NCI-H526 (cell line): ENCODE results near the gene CHST13.
A peak's percentile ranks its signal among the peaks of the same experiment; 100 is the strongest.
"Not testable (repeated sequence)": the region's sequence is repeated elsewhere in the genome, so short reads cannot be mapped to it uniquely, and the experiment has no call there.

Experiments used
- DNase-seq, 2 experiments: peaks; one replicate each; lab custom pipeline; 2025; lab: John Stamatoyannopoulos, UW

CHST13 gene

DNA sequence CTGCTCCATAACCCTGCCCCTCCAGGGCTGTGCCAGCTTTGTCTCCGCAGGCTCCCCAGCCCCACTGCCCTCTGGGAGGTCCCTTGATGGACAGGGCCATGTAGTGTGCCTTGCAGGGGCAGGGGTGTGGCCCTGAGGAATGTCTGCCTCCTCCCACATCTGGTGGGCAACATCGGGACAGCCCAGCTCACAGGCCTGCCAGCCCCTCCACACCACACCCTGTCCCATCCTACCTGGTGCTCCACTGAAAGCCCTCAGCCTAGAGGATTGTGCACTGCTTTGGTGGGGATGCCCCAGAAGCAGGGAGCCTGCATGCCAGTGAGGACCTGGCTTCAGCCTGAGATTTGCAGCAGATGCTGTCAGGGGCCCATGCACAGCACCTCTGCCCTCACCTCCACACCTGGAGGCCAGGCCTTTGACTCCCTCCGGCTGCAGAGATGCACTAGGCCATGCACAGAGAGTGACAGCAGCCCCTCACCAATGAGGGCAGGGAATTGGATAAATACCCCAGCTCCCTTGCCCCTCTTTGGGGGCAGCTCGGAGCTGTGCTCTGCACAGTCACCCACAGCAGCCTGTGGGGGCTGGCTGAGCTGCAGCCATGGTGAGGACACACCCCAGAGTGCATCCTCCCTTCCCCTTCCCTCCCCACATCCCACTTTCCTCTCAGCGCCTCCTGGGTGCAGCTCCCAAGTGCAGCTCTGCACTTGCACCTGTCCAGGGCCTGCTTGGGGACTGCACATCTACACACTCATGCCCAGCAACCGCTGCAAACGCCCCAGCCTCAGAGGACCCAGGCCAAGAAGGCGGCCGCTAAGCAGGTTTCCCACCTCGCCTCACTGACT lies 32.1 kb downstream of the CHST13 start:
- no peak for DNase-seq

DNA sequence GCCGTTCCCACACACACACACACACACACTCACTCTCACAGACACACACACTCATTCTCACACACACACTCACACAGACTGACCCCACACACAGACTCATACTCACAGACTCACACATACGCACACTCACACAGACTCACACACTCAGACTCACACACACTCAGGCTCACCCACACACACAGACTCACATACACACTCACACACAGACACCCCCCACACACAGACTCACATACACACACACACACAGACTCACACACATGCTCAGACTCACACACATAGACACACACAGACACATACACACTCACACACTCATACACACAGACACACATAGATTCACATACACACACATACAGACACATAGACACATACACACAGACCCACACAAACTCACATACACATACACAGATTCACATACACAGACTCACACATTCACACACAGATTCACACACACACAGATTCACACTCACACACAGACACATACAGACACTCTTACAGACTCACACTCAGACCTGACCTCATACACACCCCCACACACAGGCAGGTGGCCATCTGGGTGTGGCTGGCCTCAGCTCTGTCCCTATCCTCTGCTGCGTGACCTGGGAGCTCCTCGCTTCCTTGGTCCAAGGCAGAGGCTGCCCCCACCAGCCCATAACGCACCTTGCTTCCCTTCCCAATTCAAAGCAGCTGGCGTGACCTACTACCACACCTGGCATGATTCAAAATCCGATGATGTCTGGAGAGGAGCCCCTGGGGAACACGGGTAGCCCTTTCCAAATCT lies 32.9 kb downstream of the CHST13 start:
- DNase-seq, result no peak

DNA sequence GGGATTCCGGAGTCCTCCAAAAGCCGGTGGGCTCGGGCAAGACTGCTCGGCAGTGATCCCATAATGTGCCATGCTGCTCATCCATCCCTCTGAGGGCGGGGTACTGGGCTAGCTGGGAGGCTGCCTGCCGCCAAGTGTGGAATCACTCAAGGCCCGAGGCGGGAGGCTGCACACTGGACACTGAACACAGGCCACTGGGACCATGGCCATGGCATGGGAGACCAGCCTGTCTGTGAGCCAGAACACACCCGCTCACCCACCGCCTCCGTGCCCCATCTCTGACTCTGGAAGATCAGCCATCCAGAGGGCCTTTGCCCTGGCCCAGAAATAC lies 33.4 kb downstream of the CHST13 start:
- no peak for DNase-seq

DNA sequence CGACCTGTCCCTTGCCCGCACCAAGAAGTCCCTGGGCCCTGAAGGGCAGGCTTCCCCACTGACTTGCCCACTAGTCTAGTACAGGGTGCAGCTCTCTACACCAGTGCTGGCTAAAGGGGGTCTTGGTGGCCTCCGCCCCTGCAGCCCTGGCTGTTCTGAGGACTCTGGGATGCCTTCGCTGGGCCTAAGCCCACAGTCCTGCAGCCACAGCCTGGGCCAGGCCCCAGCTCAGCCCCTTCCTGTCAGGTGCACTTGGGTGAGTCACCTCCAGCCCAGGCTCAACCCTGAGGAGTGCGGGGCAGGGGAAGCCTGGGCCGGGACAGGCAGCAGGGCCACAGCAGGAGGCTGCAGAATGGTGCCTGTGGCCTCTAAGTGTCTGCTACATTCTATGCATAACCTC lies 33.8 kb downstream of the CHST13 start:
- DNase-seq, result no peak

DNA sequence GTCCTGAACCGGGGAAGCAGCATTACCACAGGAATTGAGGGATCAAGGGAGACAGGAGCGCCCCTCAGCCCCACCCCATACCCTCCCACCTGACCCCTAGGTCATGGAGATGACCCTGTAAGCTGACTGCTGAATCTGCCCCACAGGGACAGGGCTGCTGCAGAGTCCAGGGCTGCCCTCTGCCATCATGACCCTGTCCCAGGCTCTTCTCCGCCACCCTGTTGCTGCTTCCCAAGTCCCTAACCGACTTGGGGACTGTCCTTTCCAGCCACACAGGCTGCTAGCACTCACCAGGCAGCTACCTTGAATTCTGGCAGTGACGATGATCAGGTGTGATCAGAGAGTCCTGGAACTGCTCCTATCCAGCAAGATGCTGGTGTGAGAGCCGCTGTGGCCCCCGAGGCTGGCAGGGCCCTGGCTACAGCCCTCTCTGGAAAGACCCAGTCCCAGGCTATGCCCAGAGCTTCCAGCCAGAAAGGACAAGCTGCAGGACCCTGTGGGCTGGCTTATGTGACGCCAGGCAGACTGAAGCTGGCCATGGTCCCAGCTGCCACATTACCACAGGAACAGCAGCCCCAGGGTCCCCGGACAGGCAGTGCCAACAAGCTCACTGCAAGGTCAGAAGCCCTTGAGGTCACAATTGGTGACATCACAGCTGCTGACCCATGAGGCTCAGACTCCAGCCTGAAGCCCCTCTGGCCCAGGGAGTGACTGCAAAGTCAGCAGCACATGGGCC lies 34.5 kb downstream of the CHST13 start, which contains the start of gene C3orf22:
C3orf22 (minus strand) TSS at position 597 of the 736 bp plus-strand sequence. CDS start 5,542 bp downstream, outside the sequence.
- DNase-seq, result no peak

DNA sequence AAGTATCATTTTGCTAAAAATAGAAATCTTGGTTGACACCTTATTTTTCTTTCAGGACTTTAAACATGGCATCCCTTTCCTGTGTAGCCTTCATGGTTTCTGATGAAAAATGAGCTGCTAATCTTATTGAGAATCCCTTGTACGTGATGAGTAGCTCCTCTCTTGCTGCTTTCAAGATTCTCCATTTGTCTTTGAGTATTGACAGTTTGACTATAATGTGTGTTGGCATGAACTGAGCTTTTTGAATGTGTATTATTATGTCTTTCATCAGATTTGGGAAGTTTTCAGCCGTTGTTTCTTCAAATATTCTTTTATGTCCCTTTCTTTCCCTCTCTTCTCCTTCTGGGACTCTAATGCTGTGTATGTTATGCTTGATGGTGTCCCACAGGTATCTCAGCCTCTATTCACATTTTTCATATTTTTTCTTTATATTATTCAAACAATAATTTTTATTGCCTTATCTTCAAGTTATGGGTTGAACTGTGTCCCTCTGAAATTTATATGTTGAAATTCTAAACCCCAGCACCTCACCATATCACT lies 38.9 kb downstream of the CHST13 start:
- DNase-seq, result no peak

DNA sequence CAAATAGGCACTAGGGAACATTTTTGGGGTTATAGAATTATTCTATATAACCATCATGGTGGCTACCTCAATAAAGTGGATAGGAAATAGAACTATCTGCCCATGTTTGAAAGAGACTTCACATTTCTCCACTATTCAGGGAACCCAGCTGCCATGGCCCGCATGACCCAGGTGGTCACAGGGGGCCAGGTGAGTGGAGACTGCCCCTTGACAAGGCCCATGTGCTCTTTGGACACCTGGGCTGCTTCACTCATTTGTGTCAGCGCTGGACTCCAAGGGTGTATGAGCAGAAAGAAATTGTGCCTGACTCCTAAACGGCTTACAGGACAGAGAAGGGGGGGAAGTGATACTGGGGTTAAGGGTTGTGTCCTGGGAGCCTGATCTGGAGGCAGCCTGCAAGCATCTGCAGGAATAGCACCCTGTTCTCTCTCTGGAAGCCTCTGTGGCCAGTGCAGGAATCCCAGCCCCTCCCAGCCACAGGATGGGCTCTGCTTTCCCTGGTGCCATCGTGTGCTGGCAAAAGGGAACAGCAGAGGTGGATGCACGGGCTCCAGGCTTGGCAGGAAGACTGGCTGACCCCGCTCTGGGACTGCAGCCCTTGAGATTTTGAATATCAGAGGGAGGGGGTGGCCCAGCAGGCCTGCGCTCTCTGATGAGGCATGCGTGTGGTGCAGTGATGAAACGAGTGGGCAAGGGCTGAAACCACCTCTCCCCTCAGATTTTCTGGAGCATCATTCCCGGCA lies 43.9 kb downstream of the CHST13 start:
- DNase-seq, result peak; percentile 14 to 61

DNA sequence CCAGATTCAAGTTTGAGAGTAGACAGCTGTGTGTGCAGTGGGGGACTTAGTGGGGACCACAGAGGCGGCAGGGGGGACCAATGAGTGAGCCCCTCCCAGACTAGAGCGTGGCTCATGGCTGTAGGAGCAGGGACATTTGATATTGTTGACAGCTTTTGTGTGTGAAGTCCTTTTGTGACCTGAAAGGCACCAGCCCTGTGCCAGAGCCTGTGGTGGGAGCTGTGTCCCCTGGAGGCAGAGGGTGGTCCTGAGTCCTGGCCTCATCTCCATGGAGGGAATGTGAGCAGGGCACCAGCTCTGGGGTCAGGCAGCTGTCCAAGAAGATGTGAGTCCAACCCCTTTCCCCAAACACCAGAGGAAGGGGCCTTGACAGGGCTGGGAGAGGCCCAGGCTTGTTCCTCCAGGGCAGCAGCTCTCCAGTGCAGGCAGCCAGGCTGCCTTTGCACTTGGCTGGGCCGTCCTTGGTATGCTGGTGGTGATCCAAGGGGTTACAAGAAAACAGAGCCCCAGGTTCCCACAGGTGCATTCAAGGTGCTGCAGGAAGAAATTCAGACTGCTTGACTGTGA lies 44.9 kb downstream of the CHST13 start:
- DNase-seq, result no peak

DNA sequence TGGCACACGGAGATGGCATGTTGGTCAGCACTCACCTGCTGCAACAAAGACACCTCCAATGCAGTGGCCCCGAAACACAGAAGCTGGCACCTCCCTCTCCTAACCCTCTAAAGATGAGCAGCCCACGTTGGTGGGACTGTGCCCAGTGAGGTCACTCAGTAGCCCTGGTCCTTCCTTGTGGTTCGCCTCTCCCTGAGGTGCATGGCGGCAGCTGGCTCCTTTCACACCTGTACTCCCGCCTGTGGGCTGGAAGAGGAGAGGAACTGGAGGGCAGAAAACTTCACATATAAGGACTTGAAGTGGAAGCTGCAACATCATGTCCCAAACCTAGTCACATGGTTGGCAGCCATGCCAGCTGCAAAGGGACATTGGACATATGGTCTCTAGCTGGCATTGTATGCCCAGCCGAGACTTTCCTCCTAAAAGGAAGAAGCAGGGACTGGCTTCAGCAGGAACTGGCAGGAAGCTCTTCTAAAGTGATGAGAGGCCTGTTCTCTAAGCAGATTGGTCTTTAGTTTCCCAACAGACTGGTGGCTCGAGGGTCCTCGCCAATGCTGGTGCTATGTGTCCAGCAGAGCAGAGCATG lies 45.5 kb downstream of the CHST13 start:
- no peak for DNase-seq

DNA sequence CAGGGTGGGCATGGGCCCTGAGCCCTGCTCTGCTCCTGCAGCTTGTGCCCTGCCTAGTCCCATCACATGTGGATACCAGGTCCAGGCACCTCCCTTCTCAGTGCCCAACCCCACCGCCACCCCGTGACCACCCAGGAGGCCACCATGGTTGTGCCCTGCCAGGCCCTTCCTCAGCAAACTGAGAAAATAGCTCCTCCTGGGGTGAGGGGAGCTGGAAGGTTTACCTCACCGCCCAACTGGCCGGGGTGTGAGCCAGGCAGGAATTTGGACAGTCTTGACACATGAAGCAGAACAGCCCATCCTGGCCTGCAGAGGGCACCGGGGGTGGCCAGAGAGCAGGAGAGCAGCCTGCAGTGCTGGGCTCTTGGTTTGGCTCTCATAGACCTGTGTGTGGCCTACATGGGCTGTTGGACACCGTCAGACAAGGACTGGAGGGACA lies 46.2 kb downstream of the CHST13 start:
- no peak for DNase-seq

DNA sequence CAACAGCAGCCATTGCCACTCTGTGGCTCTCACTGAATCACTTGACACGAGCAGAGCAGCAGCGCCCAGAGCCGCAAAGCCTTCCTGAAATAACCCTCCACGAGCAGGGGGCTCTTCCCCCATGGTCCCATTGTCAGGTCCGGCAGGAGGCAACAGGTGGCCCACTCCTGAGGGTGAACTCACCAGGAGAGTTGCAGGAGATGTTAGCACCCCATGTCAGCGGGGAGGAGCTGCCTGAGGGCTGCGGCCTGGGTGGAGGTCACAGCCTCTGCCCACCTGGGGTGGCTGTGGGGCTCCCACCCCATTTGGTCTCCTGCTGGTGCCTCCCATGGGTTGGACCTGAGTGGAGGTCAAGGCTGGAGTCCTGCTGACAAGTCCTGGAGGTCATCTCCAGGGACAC lies 47.1 kb downstream of the CHST13 start:
- no peak for DNase-seq

DNA sequence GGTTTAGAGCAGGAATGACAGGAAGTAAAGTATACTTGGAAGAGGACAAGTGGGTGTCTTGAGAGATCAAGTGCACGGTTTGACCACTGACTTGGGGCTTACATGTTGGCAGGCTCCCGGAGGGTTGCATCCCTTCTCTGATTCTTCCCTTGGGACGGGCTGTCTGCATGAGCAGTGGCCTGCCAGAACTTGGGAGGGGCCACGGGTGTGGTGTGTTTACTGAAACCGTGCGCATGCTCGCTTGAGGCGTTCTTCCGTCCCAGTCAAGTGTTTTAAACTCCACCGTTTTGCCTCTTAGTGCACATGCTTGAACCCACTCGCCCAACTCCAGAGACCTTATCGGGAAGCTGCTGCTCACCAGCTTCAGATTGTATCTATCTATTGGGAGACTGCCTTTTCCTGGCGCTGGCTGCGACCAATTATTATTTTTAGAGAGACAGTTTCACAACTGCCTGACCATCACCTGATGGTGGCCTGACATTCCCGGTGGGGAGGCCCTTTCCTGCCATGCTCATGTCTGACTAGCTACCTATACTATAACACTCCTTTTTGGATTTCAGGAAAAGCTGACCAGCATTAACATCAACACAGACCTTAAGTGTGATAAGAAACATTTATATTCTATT lies 49.6 kb downstream of the CHST13 start:
- DNase-seq, result peak; percentile 72 to 88

DNA sequence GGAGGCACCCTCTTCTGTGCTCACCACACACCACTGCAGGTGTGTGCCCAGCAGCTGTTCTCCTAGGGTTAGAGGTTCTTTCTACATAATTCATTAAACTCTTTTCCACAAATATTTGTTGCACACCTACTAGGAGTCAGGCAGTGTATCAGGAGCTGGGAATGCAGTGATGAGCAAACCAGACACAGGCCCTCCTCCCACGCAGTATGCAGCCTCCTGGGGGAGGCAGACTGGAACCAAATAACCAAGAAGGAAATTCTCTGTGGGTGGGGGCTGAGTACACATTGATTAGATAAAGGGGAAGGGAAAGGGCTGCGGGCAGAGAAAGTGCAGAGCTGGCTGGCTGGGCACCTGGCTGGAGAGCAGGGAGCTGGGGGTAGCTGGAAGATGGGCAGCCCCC lies 53.3 kb downstream of the CHST13 start:
- DNase-seq, result no peak

DNA sequence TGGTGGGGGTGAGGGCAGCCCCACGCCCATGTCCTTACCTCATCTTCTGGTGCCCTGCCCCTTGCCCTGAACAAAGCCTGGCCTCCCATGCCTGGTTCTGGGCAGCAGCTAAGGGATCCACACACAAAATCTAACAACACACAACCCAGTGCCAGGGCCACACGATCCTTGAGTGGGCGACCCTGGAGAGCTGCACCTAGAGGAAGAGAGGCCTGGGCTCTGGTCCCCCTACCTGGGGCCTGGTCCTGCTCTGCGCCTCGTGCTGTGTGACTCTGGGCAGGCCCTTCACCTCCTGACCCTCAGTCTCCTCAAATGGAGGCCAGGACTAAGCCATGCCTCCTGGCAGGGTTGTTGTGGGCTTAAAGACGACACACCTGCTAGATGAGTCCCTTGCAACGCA lies 54.7 kb downstream of the CHST13 start:
- DNase-seq, result no peak

DNA sequence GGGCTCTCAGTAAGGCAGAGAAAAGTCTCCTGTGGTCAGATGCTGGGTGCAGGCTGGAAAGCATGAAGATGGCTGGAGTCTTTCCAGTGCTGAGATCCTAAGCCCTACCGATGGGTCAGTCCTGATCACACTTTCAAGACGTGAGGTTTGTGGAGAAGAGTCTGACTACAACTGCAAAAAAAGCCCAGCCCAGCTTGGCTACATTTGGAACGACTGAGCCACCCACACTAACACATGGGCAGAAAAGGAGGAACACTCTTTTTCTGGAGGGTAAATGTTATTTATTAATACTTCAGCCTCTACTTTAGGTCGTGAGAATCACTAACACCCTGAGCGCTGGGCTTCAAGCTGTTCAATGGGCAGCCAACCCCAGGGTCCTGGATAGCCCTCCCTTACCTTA lies 56.8 kb downstream of the CHST13 start:
- DNase-seq, result no peak

DNA sequence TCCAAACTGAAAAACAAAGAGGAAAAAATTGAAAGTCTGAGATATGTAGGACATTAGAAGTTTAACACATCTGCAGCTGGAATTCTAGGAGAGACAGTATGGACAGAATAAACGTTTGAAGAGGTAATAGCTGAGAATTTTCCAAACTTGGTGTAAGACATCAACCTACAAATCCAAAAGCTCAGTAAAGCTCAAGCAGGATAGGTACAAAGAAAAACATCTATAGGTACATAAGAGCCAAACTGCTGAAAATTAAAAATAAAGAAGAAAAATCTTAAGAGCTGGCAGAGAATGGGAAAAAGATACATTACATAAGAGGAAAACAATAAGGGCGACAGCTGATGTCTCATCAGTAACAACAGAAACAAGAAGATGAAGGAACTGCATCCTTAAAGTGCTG lies 57.6 kb downstream of the CHST13 start:
- no peak for DNase-seq

DNA sequence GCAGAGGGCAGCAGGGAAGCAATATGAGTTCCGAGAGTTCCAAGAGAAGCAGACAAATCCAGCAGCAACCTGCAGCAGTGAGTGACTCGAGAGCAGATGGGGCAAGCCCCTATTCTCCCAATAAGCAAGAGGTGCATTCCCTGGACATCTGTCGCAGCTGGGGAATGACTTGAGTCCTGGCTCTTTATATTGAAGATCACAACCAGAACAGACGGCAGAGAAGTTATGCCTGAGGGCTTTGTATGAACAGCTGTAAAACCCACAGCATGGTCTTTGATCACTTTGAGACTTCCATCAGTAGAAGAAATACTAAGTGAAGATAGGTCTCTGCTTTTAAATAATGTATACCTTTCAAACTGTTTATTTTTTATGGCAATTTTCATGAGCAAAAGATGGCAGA lies 58.4 kb downstream of the CHST13 start:
- no peak for DNase-seq

DNA sequence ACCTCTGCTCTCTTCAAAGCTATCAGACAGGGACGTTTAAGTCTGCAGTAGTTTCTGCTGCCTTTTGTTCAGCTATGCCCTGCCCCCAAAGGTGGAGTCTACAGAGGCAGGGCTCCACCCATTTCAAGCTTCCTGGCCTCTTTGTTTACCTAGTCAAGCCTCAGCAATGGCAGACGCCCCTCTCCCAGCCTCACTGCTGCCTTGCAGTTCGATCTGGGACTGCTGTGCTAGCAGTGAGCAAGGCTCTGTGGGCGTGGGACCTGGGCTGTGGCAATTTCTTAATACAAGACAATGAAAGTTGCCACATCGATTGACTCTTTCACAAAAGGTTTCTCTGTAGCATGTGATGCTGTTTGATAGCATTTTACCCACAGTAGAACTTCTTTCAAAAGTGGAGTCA lies 67.6 kb downstream of the CHST13 start:
- DNase-seq, result not testable (repeated sequence)
